ENCODE results near the gene VAV2. TPM values are rescaled to one million over a fixed set of nuclear protein-coding genes. Genes with fewer than 3 reads are reported as not detected.
A peak's percentile ranks its signal among the peaks of the same experiment; 100 is the strongest.

Gene VAV2
- total RNA-seq, 2 donors from 2014 or later: 3.4 to 6.0 TPM

DNA sequence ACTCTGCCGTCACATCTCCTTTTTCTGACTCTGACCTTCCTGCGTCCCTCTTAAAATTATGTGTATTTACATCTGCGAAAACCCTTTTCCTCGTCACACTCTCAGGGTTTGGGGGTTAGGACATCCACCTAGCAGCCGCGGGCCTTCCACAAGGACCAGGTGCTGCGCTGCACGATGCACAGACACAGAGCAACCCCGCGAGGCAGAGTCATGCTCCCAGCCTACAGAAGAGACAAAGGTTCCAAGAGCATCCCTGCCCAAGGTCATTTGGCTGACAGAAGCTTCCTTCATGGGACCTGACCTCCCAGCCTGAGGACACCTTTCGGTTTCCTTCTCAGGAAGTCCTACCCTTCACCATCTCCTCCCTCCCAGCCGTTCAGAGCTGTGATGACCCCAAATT lies 135.3 kb downstream of the VAV2 start:
- no peak overlapping the region for H3K4me3 ChIP-seq
- no peaks in the 10 kb centered on the region for H3K36me3 ChIP-seq
- no peaks in the 10 kb centered on the region for H3K27me3 ChIP-seq
- TF ChIP-seq, protein P1, sequence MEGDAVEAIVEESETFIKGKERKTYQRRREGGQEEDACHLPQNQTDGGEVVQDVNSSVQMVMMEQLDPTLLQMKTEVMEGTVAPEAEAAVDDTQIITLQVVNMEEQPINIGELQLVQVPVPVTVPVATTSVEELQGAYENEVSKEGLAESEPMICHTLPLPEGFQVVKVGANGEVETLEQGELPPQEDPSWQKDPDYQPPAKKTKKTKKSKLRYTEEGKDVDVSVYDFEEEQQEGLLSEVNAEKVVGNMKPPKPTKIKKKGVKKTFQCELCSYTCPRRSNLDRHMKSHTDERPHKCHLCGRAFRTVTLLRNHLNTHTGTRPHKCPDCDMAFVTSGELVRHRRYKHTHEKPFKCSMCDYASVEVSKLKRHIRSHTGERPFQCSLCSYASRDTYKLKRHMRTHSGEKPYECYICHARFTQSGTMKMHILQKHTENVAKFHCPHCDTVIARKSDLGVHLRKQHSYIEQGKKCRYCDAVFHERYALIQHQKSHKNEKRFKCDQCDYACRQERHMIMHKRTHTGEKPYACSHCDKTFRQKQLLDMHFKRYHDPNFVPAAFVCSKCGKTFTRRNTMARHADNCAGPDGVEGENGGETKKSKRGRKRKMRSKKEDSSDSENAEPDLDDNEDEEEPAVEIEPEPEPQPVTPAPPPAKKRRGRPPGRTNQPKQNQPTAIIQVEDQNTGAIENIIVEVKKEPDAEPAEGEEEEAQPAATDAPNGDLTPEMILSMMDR (IDR thresholded peaks at IDR 0.05): no peak
- no peaks in the 10 kb centered on the region for H3K9me3 ChIP-seq
- DNase-seq (ENCODE audit: low spot score): no peak
- H3K4me1 ChIP-seq: peaks cover 0 to 5% of the 10 kb centered on the region in 2 donors
- H3K27ac ChIP-seq: peak overlapping the region in 1 of 2 donors; percentile 12

DNA sequence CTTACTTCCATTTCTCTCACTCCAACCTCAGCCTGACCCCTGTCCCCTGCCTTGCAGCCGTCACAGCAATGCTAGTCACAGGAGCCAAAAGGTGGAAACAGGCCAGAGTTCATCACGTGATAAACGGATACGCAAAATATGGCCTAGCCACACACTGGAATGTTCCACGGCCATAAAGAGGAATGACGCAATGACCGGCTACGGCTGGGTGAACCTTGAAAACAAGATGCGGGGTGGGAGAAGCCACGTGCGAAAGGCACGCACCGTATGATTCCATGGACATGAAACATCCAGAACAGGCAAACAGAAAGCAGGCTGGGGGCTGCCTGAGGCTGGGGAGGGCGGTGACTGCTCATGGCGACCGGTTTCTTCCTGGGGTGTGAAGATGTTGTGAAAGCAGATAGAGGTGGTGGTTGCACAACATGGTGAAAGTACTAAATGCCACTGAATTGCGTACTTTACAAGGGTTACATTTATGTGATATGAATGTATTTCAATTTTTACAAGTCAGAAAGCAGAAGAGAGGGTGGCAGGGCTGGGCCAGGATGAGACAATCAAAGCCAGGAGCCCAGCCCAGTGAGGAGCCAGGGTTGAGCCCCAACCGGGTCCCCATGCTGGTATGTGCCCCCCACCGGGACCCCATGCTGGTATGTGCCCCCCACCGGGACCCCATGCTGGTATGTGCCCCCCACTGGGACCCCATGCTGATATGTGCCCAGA lies 136.2 kb downstream of the VAV2 start:
- Histone ChIP-seq H3K27me3 (no peaks in the 10 kb centered on the region), H3K27ac (peak overlapping the region; percentile 12 to 40), H3K4me1 (peaks cover 0 to 5% of the 10 kb centered on the region in 2 donors), H3K36me3 (no peaks in the 10 kb centered on the region), H3K4me3 (no peak overlapping the region), H3K9me3 (no peaks in the 10 kb centered on the region)
- TF ChIP-seq, protein P1 (IDR thresholded peaks at IDR 0.05): no peak
- DNase-seq (ENCODE audit: low spot score): peak; percentile 86

DNA sequence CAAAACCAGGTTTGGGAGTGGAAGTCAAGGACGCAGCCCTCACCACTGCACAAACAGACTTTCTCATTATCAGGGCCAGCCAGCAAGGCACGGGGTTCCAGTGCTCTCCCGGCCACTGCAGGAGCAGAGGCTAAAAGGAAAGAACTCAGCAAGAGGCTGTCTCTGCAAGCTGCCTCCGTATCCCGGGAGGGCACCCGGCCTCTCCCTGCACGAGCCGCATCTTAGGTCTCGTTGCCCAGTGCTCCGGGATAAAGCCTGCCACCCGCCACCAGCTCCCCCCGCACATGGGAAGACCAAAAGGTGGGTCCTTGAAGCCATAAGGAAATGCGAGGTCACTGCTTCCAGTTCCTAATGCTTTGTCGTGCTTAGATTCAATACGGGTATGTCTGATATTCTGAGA lies 136.8 kb downstream of the VAV2 start:
- H3K27me3 ChIP-seq: no peaks in the 10 kb centered on the region
- H3K4me1 ChIP-seq: peaks cover 0 to 5% of the 10 kb centered on the region in 2 donors
- H3K9me3 ChIP-seq: no peaks in the 10 kb centered on the region
- no peaks in the 10 kb centered on the region for H3K36me3 ChIP-seq
- TF ChIP-seq, protein P1 (IDR thresholded peaks at IDR 0.05): no peak
- no peak overlapping the region for H3K4me3 ChIP-seq
- no peak for DNase-seq (ENCODE audit: low spot score)
- no peak overlapping the region for H3K27ac ChIP-seq

DNA sequence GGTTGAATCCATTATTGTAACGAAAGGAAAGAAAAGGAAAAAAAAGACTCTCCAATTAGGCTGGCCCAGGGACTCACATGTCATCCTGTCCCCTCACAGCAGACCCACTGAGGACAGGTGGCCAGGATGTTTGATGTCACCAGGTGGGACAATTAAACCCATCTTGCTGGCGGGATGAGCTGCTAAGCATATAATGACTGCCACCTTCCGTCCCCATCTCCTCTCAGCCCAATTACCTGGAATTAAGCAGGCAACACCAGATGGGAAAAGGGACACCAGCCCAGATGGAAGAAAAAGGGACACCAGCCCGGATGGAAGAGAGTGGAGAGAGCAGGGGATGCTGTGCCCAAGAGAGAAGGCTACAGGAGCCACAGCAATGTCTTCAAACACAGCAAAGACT lies 137.4 kb downstream of the VAV2 start:
- Histone ChIP-seq H3K27ac (no peak overlapping the region), H3K4me1 (peaks cover 0 to 5% of the 10 kb centered on the region in 2 donors)
- DNase-seq (ENCODE audit: low spot score): no peak

DNA sequence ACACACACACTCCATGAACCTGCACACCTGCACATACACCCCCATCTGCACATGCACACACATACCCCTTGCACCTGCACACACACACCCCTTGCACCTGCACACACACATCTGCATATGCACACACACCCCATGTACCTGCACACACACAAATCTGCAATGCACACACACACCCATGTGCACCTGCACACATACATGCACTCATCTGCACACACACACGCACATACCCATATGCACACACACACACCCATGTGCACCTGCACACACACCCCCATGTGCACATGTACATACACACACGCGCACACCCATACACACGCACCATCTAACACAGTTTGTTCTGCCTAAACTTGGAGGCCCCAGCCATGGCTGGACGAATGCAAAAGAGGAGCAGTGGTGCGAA lies 138.1 kb downstream of the VAV2 start:
- no peaks in the 10 kb centered on the region for H3K36me3 ChIP-seq
- no peak for DNase-seq (ENCODE audit: low spot score)
- no peaks in the 10 kb centered on the region for H3K9me3 ChIP-seq
- no peak overlapping the region for H3K4me3 ChIP-seq
- no peak overlapping the region for H3K27ac ChIP-seq
- H3K4me1 ChIP-seq: peaks cover 0 to 5% of the 10 kb centered on the region in 2 donors
- TF ChIP-seq, protein P1 (IDR thresholded peaks at IDR 0.05): no peak
- no peaks in the 10 kb centered on the region for H3K27me3 ChIP-seq

More for the DNA sequence above, 137.4 kb downstream of the VAV2 start:
- H3K27me3 ChIP-seq: no peaks in the 10 kb centered on the region
- no peak overlapping the region for H3K4me3 ChIP-seq
- TF ChIP-seq, protein P1 (IDR thresholded peaks at IDR 0.05): no peak
- no peaks in the 10 kb centered on the region for H3K9me3 ChIP-seq
- H3K36me3 ChIP-seq: no peaks in the 10 kb centered on the region

DNA sequence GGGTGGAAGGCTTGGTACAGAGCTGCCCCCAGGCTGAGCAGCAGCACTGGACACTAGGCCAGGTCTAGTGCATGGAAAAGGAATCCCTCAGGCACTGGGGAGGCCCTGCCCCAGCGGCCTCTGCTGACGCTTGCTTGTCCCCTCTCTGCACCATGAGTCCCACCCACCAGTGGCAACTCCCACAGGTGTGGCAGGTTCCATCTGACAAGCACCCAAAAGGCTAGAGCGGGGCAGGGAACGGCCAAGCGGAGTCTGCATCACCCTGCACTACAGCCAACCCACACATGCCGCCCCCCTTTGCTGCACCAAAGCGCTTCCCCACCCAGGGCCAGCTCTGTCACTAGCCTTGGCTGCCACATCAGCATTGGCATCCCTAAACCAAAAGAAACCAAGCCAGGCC lies 138.8 kb downstream of the VAV2 start:
- Histone ChIP-seq H3K4me1 (peaks cover 0 to 5% of the 10 kb centered on the region in 2 donors), H3K36me3 (no peaks in the 10 kb centered on the region), H3K27me3 (no peaks in the 10 kb centered on the region), H3K4me3 (no peak overlapping the region), H3K9me3 (no peaks in the 10 kb centered on the region), H3K27ac (no peak overlapping the region)
- TF ChIP-seq, protein P1 (IDR thresholded peaks at IDR 0.05): no peak
- no peak for DNase-seq (ENCODE audit: low spot score)
